ENCODE measurements around the gene OAS2. TPM values are rescaled to one million over a fixed set of nuclear protein-coding genes. Genes with fewer than 3 reads are reported as not detected.
A peak's percentile ranks its signal among the peaks of the same experiment; 100 is the strongest.

The OAS2 gene
- total RNA-seq, 2 donors from 2014 or later, result 3.2 to 6.7 TPM

GRCh38 chr12:113049976-113050742 is 71.8 kb downstream of the OAS2 start:
- intact Hi-C loops (cut with DNase I, micrococcal nuclease), result loop anchor here (5.0 to 10.0 kb wide), 2 partner anchors 105 to 122 kb away; no protein-coding TSS in a partner anchor
- DNase-seq (peak in 1 of 2 donors; percentile 63), ATAC-seq (peak; percentile 68)

GRCh38 chr12:113050795-113051194 is 72.5 kb downstream of the OAS2 start:
- intact Hi-C loops (cut with DNase I, micrococcal nuclease), result loop anchor here in 1 of 2 donors (10.0 kb wide), 1 partner anchor 104 kb away; no protein-coding TSS in a partner anchor
- no peak for DNase-seq
- ATAC-seq, result no peak

- DNase-seq, result no peak
- intact Hi-C loops (cut with DNase I, micrococcal nuclease), result loop anchor here in 1 of 2 donors (10.0 kb wide), 1 partner anchor 103 kb away; no protein-coding TSS in a partner anchor
- no peak for ATAC-seq
Observed at GRCh38 chr12:113051759-113052158, 73.4 kb downstream of the OAS2 start.

GRCh38 chr12:113052326-113052725 is 74.0 kb downstream of the OAS2 start:
- ATAC-seq, result no peak
- intact Hi-C loops (cut with DNase I, micrococcal nuclease), result loop anchor here in 1 of 2 donors (10.0 kb wide), 1 partner anchor 102 kb away; no protein-coding TSS in a partner anchor
- no peak for DNase-seq

- intact Hi-C loops (cut with DNase I, micrococcal nuclease), result loop anchor here in 1 of 2 donors (10.0 kb wide), 1 partner anchor 100 kb away; no protein-coding TSS in a partner anchor
- no peak for ATAC-seq
- DNase-seq, result no peak
Observed at GRCh38 chr12:113054948-113055486, 76.7 kb downstream of the OAS2 start.

GRCh38 chr12:113055594-113056380 is 77.5 kb downstream of the OAS2 start:
- intact Hi-C loops (cut with DNase I, micrococcal nuclease), result loop anchor here in 1 of 2 donors (10.0 kb wide), 1 partner anchor 99 kb away; no protein-coding TSS in a partner anchor
- ATAC-seq (no peak), DNase-seq (no peak)

- no peak for ATAC-seq
- DNase-seq, result no peak
- intact Hi-C loops (cut with DNase I, micrococcal nuclease), result loop anchor here in 1 of 2 donors (10.0 kb wide), 1 partner anchor 98 kb away; no protein-coding TSS in a partner anchor
Observed at GRCh38 chr12:113056381-113056630, 78.0 kb downstream of the OAS2 start.

GRCh38 chr12:113056631-113057488 is 78.5 kb downstream of the OAS2 start, which contains the start of gene DTX1:
Gene DTX1, plus strand, starts transcription at chr12:113056730. Its CDS starts 1,463 bp downstream, at chr12:113058193.
- ATAC-seq (no peak), DNase-seq (no peak)
- intact Hi-C loops (cut with DNase I, micrococcal nuclease), result loop anchor here in 1 of 2 donors (10.0 kb wide), 1 partner anchor 98 kb away; no protein-coding TSS in a partner anchor

GRCh38 chr12:113057565-113058485 is 79.5 kb downstream of the OAS2 start:
- intact Hi-C loops (cut with DNase I, micrococcal nuclease), result loop anchor here in 1 of 2 donors (10.0 kb wide), 1 partner anchor 97 kb away; no protein-coding TSS in a partner anchor
- no peak for DNase-seq
- ATAC-seq, result no peak

- intact Hi-C loops (cut with DNase I, micrococcal nuclease), result loop anchor here in 1 of 2 donors (10.0 kb wide), 1 partner anchor 96 kb away; no protein-coding TSS in a partner anchor
- ATAC-seq (no peak), DNase-seq (no peak)
Observed at GRCh38 chr12:113058553-113058952, 80.2 kb downstream of the OAS2 start.

GRCh38 chr12:113059071-113059595 is 80.8 kb downstream of the OAS2 start:
- intact Hi-C loops (cut with DNase I, micrococcal nuclease), result loop anchor here in 1 of 2 donors (10.0 kb wide), 1 partner anchor 96 kb away; no protein-coding TSS in a partner anchor
- ATAC-seq (no peak), DNase-seq (no peak)

- intact Hi-C loops (cut with DNase I, micrococcal nuclease), result no loop called here
Observed at GRCh38 chr12:113060336-113060960, 82.1 kb downstream of the OAS2 start.

GRCh38 chr12:113061061-113061694 is 82.9 kb downstream of the OAS2 start:
- intact Hi-C loops (cut with DNase I, micrococcal nuclease), result no loop called here
- no peak for DNase-seq

More at GRCh38 chr12:113060336-113060960, 82.1 kb downstream of the OAS2 start:
- ATAC-seq (no peak), DNase-seq (no peak)

More at GRCh38 chr12:113061061-113061694, 82.9 kb downstream of the OAS2 start:
- ATAC-seq, result no peak

All from left colon (tissue), 2 donors.